AG04449 (cell line): ENCODE results near the gene MATR3.
"Not testable (repeated sequence)": the region's sequence is repeated elsewhere in the genome, so short reads cannot be mapped to it uniquely, and the experiment has no call there.

Source experiments
- CTCF ChIA-PET: fragments of 350-600 bp; formaldehyde crosslinking; extraction: SDS; loops from one replicate; lab custom pipeline; 2021; ENCODE audit warnings: antibody characterized with exemption; lab: Yijun Ruan, JAX
- POLR2A ChIA-PET: fragments of 400-600, 350-600 bp; formaldehyde crosslinking; extraction: SDS; loops from one replicate; lab custom pipeline; 2020; ENCODE audit warnings: antibody characterized with exemption, inconsistent platforms; lab: Yijun Ruan, JAX
- DNase-seq: peaks from one replicate; pipeline ENCODE4 v3.0.0-alpha.2; 2010; ENCODE audit warnings: low read depth, low spot score
- H3K4me3 ChIP-seq: 2 replicates; pipeline ENCODE4 v1.5.1; 2011; ENCODE audit warnings: low read depth, mild to moderate bottlenecking, control low read depth, low read length
- CTCF ChIP-seq: IDR thresholded peaks from one replicate; pipeline ENCODE4 v1.5.1; 2011; ENCODE audit warnings: mild to moderate bottlenecking, moderate library complexity, low read length, control low read depth, inconsistent platforms; ENCODE audit not compliant: insufficient read depth; ENCODE audit errors: missing control alignments

MATR3 gene

GRCh38 chr5:139263536-139263935, 30.0 kb upstream of the MATR3 start:
- CTCF ChIA-PET, result interaction anchor here (1.5 kb wide), 1 partner anchor 338 kb away, joined by 3 read pairs; no protein-coding TSS in a partner anchor
- POLR2A ChIA-PET, result no interaction called here
- TF ChIP-seq CTCF, result no peak
- no peak for DNase-seq
- H3K4me3 ChIP-seq, result no peak overlapping the region

- CTCF ChIA-PET, result interaction anchor here (0.5 to 1.5 kb wide), 4 partner anchors 10 to 684 kb away, joined by 3 to 8 read pairs (median 3); no protein-coding TSS in a partner anchor
- DNase-seq, result no peak
- POLR2A ChIA-PET, result no interaction called here
- no peak overlapping the region for H3K4me3 ChIP-seq
- TF ChIP-seq CTCF, result no peak
These were observed 29.6 kb upstream of the MATR3 start for GRCh38 chr5:139263946-139264345.

GRCh38 chr5:139265001-139265400, 28.5 kb upstream of the MATR3 start:
- TF ChIP-seq CTCF, result no peak
- no peak for DNase-seq
- H3K4me3 ChIP-seq, result no peak overlapping the region
- POLR2A ChIA-PET, result interaction anchor here (0.6 kb wide), 1 partner anchor 439 kb away, joined by 4 read pairs; no protein-coding TSS in a partner anchor
- CTCF ChIA-PET, result interaction anchor here (1.4 to 1.5 kb wide), 2 partner anchors 9 to 339 kb away, joined by 3 read pairs; no protein-coding TSS in a partner anchor

- TF ChIP-seq CTCF, result no peak
- DNase-seq, result no peak
- POLR2A ChIA-PET, result interaction anchor here (0.6 kb wide), 1 partner anchor 15 kb away, joined by 3 read pairs; no protein-coding TSS in a partner anchor
- no peak overlapping the region for H3K4me3 ChIP-seq
- CTCF ChIA-PET, result no interaction called here
These were observed 27.3 kb upstream of the MATR3 start for GRCh38 chr5:139266236-139266635.

- no peak overlapping the region for H3K4me3 ChIP-seq
- POLR2A ChIA-PET, result no interaction called here
- CTCF ChIA-PET, result interaction anchor here (0.6 to 1.8 kb wide), 4 partner anchors 11 to 688 kb away, joined by 3 to 8 read pairs (median 3); no protein-coding TSS in a partner anchor
- no peak for TF ChIP-seq CTCF
- DNase-seq, result no peak
These were observed 26.1 kb upstream of the MATR3 start for GRCh38 chr5:139267481-139267880.

- ChIA-PET POLR2A (no interaction called here), CTCF (interaction anchor here (0.7 to 1.8 kb wide), 5 partner anchors 12 to 689 kb away, joined by 3 to 8 read pairs (median 4); no protein-coding TSS in a partner anchor)
- no peak overlapping the region for H3K4me3 ChIP-seq
- no peak for TF ChIP-seq CTCF
- DNase-seq, result no peak
These were observed 25.0 kb upstream of the MATR3 start for GRCh38 chr5:139268364-139269202.

- ChIA-PET CTCF (interaction anchor here (1.2 to 1.6 kb wide), 2 partner anchors 482 to 630 kb away, joined by 3 to 4 read pairs; no protein-coding TSS in a partner anchor), POLR2A (interaction anchor here (0.6 to 1.1 kb wide), 3 partner anchors 21 to 133 kb away, joined by 3 to 5 read pairs (median 4); partner anchors contain the start of gene SPATA24)
- not testable (repeated sequence) for H3K4me3 ChIP-seq, DNase-seq
These were observed 22.8 kb upstream of the MATR3 start for GRCh38 chr5:139270718-139271117.
